ENCODE measurements around the gene CCL23. TPM values are rescaled to one million over a fixed set of nuclear protein-coding genes. Genes with fewer than 3 reads are reported as not detected.
A peak's percentile ranks its signal among the peaks of the same experiment; 100 is the strongest.
"Not testable (repeated sequence)": the region's sequence is repeated elsewhere in the genome, so short reads cannot be mapped to it uniquely, and the experiment has no call there.

Gene CCL23
- polyA plus RNA-seq (ENCODE audit: insufficient read length in 10 of 10) = under 1 TPM in 1 of 10 donors, not detected in 9; 0.32 TPM
- long read RNA-seq, donor 1 = 0 reads
- long read RNA-seq, donor 2 = 0 reads
- long read RNA-seq, donor 3 = 0 reads
- long read RNA-seq, donor 4 = 0 reads
- long read RNA-seq, donor 5 = 0 reads
- long read RNA-seq, donor 6 = 0 reads
- long read RNA-seq, donor 7 = 0 reads
- long read RNA-seq, donor 8 = 0 reads
- long read RNA-seq, donor 9 = 0 reads

DNA sequence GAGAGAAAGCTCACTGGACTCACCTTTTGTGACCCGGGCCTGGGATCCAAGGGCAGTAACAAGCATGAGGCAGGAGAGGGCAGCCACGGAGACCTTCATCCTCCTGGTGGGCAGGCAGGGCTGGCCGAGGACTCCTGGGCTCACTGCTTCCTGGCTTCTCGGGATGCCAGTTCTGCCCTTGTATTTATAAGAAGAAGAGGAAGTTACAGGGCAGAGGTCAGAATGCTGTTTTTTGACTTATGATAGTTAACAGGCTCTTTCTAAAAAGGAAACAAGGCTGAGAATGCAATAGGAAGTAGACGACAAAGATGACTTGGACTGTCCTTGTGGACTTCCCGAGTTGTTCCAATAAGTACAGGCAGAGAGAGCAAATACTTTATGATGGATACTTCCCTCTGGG, at the start of gene CCL23:
Gene CCL23, minus strand, starts transcription at position 174 of the 400 bp plus-strand sequence. Its CDS starts 75 bp downstream, at position 99.
- peak in 1 of 3 donors; percentile 12 for DNase-seq

DNA sequence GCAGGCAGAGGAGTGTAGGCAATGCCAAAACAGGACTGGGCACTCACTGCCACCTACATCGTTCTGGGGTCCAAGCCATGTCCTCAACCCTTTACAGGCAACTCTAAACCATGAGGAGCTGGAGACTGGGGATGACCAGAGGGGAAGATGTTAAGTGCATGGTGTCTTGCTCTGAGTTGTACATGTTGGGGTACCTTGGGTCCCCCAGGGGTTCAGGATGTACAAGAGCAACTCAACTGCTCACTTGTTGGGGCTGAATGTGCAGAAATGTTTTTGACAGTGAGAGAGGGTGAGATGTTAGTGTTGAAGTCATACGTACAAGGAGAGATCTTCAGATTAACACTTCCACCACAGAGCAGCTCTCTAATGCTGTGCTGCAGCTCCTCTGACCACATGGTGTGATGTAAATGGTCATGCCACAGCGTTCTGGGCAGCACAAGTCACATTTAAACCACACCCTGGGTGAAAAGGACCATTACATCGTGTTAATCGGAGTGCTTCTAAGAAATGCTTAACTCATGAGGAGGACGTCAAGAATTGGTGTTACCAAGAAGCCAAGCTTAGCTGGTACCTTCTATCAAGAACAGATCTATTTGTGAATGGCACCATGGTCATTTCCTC, 48.7 kb upstream of the CCL23 start:
- no peak for DNase-seq

DNA sequence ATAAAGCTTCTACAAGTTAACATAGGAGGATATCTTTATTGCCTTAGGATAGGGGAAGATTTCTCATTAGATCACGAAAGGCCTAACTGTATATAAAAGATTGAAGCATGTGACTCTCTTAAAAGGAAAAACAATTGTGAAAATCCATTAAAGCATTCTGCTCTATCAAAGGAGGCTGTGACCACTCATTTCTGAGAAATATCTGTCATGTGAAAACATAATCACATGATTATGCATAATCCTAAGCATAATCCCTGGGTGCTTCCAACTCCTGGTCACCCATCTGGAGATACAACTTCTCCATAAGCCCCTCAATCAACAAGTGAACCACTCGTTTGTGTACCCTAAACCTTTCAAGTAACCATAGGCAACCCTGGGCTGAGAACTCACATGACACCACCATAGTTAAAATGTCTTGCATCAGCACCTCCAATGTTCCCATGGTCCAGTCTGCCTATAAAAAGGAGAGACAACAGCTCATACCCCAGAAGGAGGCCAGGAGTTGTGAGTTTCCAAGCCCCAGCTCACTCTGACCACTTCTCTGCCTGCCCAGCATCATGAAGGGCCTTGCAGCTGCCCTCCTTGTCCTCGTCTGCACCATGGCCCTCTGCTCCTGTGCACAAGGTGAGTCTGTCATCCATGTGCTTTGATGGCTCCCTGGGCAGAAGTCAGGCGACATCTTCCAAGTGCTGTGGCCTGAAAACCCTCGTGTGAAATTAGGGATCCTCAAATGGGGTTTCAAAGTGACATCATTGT, 46.2 kb upstream of the CCL23 start, which contains the start of gene CCL18:
Gene CCL18, plus strand, starts transcription at position 487 of the 756 bp plus-strand sequence. Its CDS starts 71 bp downstream, at position 558.
- DNase-seq = no peak

DNA sequence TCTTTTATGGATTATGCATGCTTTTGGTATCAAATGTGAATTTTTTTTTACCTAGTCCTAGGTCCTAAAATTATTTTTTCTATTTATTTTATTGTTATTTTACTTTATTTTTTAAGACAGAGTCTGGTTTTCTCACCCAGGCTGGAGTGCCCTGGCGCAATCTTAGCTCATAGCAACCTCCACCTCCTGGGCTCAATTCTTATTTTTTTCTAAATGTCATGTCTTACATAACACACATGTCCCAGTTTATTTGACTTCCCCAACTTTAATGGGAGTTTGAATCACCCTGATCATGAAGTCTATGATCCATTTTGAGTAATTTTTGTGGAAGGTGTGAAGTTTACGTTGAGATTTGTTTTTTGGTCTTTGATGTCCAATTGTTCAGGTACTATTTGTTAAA, 43.0 kb upstream of the CCL23 start:
- DNase-seq = no peak

DNA sequence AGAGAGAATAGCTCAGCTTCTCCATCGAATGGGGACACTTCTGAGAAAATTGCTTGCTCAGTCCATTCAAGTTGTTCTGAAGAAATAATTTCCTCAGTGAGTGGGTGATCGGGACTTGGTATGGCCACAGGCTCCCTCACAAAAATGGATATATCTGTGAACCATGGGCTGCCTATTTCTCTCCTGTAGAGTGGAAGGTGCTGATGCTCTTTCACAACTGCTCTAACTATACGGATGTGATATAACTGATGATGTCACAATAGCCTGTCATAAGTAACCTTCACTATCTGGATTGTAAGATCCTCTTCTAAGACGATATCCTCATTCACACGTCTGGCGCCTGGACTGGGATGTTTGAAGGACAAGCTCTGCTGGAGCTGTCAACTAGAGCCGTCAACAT, 41.6 kb upstream of the CCL23 start:
- no peak for DNase-seq

GRCh38 chr17:36057911-36058310, 40.1 kb upstream of the CCL23 start:
- no peak for DNase-seq

DNA sequence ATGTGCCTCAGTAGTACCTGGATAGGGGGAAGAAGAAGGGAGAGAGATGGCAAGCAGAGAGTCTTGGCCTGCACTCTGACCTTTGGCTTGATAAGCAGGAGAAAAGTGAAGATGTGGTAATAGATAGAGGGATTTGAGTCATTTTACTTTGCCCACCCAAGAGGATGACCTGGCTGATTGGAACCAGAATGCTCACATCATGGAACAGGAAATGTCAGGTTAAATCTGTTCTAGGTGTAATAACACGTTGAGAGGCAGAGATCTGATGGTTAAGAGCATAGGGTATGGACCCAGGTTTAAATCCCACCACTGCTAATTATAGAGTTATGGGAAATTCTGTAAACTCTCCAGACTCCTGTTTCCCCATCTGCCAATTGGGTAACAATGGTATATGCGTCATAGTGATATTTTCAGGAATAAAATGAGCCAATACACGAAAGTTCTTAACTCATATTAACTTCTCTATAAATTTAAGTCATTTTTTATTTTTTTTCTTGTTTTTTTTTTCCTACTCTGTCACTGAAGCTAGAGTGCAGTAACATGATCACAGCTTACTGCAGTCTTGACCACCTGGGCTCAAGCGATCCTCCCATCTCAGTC, 38.2 kb upstream of the CCL23 start:
- no peak for DNase-seq

GRCh38 chr17:36055171-36055570, 37.4 kb upstream of the CCL23 start:
- no peak for DNase-seq

DNA sequence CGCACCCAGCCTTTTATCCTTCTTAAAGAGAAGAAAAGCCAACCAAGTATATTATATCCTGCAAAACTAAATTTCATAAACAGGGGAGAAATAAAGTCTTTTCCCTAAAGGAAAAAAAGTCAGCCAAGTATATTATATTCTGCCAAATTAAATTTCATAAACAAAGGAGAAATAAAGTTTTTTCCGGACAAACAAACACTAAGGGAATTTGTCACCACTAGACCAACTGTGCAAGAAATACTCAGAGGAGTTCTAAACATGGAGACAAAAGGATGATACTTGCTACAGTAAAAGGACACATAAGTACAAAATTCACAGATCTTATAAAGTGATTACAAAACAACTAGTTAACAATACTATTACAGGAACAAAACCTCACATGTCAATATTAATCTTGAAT, 31.9 kb upstream of the CCL23 start:
- DNase-seq = no peak

DNA sequence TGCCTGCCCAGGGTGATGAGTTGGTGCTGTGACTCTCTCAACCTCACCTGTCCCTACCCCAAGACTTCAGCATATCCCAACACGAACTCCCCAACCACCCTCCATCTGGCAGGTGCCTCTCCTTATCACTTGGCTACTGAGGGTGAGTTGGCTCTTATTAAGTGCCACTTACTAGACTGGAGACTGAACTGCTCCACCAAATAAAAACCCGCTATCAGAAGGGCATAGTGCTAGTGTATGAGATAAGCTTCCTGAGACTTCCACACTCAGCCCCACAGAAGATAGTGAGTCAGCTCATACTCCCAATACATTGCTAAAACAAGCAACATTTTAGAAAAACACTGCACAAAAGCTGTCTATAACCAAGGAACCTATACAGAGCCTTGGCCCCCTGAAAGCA, 30.3 kb upstream of the CCL23 start:
- DNase-seq = no peak

- DNase-seq = peak in 1 of 3 donors; percentile 7
Measured at GRCh38 chr17:36036235-36036634, 18.5 kb upstream of the CCL23 start.

GRCh38 chr17:36034127-36034526, 16.4 kb upstream of the CCL23 start:
- no peak for DNase-seq

DNA sequence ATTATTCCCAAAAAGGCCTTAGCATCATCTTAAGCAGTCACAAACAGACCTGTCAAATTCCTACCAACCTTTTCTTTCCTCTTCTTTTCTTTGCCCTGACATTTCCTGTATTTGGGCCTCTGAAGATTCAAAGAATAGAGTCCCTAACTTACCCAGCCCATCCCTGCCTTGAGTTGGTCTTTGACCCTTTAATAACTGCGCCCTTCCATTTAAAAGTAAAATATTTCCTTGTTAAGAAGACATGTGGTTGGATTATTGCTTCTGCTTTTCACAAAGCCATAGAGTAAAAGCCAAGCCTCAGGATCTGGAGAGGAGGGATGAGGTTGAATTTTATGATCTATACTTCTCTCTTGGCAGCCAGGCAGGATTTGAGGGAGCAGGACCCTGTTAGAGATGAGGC, 13.2 kb upstream of the CCL23 start:
- no peak for DNase-seq

DNA sequence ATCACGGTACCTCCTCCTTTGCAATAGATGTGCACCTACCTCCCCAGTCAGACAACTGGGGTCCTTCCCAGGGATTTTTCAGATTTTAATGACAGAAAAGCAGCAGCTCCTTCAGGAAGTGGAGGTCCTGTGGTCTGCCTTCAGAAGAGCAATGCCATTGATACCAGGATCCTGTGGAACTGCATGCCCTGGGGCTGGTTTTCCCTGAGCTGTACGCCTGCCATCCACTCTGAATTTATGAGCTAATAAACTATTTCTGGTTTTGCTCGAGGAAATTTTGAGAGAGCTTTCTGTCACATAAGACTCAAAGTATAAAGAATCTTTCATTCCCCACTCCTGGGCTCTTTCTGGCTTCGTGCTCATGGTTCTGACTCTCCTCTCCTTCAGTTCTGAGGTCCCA, 10.0 kb upstream of the CCL23 start:
- DNase-seq = no peak

DNA sequence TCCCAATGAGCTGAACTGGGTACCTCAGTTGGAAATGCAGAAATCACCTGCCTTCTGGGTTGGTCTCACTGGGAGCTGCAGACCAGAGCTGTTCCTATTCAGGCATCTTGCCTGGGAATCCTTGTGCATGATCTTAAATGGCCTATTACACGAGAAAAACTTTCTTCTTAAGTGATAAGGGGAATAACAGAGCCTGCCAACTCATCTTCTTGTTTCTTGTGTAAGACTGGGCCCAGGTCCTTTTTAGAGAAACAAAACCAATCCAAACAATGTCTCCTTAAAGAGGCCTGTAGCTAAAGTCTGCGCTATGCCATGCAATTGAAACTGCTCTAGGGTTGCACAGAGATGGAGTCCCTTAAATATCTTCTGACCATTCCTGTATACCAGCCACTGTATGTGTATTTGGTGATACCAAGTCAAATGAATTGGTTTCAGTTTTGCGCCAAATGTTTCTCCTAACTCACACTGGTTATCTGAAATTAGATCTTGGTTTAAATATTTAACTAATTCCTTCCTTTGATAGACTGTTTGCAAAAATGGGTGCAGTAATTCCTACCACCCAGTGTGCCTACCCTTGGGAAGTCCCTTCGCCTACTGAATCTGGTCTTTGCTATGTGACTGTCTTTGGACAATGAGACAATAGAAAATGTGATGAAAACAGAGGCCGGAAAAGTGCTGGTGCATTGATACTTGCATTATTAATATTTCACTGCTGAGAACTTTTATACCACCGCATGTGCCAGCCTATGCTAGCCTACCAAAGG, 6.5 kb upstream of the CCL23 start:
- no peak for DNase-seq

- DNase-seq = no peak
Measured at GRCh38 chr17:36019423-36019822, 1.7 kb upstream of the CCL23 start.

GRCh38 chr17:36016555-36016954, 1.2 kb downstream of the CCL23 start:
- no peak for DNase-seq

DNA sequence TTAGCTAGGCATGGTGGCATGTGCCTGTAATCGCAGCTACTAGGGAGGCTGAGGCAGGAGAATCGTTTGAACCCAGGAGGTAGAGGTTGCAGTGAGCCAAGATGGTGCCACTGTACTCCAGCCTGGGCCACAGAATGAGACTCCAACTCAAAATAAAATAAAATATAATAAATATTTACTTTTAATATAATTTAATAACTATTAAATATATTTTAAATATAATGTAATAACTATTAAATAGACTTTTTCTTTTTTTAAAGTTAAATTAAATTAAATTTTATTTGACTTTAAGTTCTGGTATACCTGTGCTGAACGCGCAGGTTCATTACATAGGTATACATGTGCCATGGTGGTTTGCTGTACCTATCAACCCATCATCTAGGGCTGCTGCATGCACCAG, 1.9 kb downstream of the CCL23 start:
- not testable (repeated sequence) for DNase-seq

GRCh38 chr17:36014946-36015345, 2.8 kb downstream of the CCL23 start:
- DNase-seq = no peak

- no peak for DNase-seq
Measured at GRCh38 chr17:36011201-36011600, 6.6 kb downstream of the CCL23 start.

DNA sequence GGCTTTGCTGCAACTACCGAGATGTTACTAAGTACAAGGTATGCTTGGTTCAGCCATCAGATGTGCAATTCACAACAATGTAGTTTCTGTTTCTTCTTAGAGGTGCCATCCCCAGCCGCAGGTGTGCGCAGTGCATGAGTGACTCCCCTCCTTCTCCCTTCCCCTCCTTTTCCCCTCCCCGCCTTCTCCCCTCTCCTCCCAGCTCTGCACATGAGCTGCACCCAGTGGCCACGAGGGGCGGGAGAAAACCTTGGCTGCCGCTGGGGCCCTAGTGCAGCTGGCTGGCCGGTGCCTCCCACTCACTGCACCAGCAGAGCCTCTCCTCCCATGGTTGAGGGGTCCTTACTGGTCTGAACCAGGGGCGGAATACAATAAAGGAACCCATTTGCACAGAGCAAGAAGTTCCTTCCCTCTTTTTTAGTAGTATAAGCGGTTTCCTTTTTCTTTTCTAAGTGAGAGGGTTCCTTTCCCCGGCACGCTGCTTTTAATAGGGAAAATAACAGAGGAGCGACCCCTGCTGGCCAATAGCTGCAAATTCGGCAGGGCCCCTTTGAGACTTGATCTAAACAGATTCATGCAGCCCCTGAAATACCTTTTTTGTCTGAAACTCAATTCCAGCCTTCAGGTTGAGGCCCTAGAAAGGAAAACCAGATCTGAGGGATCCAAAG, 8.6 kb downstream of the CCL23 start:
- DNase-seq = no peak

Measured in muscle of back (tissue), 13 donors.